DMS 273 (cell line): ENCODE results near the gene EWSR1.
"Not testable (repeated sequence)": the region's sequence is repeated elsewhere in the genome, so short reads cannot be mapped to it uniquely, and the experiment has no call there.

Experiments used
- DNase-seq: peaks from one replicate; lab custom pipeline; 2025; ENCODE audit not compliant: unreplicated experiment; lab: John Stamatoyannopoulos, UW

Gene EWSR1

DNA sequence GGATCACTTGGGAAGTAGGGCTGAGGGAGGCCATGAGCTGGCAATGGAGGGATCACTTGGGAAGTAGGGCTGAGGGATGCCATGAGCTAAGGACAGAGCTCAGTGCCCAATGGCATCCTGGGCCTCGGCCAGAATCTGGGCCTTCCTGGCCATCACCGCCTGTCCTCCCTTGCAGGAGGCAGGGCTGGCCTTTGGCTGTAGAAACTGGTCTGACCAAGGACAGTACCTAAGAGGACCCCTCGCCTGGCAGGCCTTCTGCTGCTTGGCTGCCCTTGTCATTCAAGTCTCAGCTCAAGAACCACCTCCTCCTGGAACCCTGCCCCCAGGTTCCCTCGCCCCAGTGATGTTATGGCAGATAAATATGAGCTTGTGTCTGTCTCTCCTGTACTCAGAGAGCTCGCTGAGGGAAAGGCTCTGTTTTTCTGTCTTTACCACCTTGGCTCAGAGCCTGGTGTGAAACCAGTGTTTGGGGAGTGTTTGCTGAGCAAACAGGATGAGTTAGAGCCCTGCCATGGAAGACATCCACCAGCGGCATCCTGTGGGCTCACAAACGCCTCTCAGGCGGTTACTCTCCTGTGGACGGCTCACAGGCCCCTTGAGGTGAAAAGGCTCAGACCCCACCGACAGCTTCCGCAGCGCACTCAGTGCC lies 66.8 kb downstream of the EWSR1 start:
- peak; percentile 8 for DNase-seq

DNA sequence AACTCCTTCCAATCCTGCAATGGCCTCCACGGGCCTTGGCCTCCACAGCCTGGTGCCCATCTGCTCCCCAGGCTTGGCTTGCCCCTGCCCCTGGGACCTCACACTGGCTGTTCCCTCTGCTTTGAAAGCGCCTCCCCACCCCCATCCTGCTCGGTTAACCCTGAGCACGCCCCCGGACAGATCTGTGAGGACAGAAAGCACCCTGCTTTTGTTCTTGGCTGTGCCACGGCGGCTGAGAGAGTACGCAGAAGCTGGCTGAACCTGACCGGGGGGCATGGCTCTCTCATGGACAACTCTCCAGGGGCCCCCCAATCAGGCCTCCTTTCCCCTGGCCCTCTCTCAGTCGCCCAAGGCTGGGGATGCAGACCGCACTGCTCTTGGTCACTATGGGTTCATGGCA lies 67.6 kb downstream of the EWSR1 start:
- DNase-seq = no peak

DNA sequence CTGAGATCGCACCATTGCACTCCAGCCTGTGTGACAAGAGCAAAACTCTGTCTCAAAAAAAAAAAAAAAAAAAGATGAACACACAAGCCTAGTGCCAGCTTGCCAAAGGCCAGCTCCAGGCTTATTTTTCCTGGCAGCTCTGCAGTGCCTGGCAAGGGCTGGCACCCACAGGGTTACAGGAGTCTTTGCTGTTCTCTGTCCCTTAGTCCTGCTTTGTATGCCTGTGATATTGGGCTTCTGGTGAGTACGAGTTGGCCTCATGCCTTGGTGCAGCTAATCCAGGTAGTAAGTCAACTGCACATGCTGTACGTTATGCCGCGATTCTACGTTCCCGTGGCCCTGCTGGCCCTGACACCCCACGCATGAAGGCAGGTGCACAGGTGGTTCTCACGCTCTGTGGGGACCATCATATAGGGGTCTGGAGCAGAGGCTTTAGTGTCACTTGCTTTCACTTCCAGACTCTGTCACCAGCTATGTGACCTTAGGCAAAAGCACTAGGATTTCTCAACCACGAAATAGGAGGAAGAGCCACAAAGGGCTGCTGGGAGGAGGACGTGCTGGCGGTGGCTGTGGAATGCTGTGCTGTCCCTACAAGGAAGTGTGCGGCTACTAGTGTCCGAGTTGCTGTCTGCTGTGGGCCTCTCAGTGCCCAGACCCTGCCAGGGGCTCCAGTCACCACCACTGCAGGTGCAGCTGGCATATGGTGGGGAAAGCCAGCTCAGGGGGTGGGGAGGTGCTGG lies 68.9 kb downstream of the EWSR1 start:
- DNase-seq = no peak

DNA sequence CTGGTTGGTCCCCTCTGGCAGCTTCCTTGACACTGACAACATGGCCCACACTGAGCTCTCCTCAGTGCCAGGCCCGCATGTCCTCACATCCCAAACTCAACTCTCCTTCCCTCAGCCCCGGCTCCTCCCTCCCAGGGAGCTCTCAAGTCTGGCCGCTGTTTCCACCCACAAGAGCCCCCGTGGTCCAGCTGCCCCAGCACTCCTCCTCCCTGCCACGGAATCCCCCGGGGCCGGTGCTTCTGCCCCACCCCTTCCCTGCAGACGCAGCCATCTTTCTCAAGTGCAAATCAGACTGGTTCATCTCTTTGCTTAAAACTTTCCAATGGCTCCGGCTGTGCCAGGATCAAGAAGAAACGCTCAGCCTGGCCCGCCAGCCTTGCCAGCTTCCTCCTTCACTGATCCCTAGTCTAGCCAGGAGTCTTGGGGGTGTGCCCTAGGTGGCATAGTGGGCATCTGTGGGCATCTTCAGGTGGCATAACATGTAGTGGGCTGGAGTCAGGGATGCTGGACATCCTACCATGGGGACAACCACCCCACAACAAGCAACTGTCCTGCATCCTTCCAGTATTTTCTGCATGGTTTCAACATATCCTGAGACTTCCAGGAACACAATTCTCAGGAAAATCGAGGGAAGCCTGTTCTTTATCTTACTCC lies 69.7 kb downstream of the EWSR1 start:
- DNase-seq = peak; percentile 16

DNA sequence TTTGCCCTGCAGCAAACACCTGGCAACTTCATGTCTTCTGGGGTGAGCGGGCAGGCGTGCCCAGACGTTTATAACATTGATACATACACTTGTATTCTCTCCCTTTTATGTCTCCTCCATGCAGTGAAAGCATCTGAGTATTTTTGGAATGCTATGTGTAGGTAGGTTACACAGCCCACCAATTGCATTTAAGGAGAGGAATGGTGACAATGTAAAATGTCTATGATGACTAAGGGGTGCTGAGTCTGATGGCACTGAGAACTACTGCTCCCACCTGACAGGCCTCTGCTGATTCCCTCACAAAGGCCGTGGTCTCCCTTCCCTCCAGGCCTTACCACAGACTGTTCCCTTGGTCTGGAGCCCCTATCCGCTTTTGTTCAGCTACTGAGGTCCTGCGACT lies 70.3 kb downstream of the EWSR1 start:
- no peak for DNase-seq

DNA sequence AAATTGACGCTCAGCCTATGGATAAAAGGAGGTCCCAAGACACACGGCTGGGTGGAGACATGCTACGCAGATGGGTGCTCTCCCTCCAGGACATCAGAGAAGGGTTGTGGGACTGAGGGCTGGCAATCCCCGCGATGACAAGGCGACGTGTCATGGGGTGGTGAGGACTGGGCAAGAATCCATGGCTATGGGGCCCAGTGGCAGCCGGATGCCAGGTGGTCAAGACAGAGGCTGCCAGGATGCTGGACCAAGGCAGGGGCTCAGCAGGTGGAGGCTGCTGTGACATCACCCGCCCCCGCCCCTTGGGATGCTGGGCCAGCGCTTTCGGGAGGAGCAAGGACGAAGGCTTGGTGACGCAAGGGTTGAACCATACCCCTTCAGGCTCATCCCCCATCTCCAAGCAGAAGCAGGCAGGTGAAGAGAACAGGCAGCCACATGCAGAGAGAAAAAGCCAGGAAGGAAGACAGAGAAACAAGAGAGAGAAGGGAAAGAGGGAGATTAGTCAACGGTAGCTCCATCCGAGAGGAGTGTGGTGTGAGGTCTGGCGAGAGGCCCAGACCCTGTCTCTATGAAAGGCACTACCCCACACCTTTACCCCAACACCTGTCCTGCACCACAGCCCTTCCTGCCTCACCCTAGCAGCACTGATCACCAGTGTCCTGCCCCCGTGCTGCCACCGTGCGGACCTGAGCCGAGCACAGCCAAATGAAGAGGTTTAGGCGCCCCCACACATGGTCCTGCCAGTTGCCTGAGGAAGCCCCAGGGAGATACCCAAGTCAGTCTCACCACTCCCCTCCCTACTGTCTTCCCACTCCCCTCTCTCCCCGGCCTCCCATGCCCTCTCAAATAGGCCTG lies 71.5 kb downstream of the EWSR1 start:
- no peak for DNase-seq

DNA sequence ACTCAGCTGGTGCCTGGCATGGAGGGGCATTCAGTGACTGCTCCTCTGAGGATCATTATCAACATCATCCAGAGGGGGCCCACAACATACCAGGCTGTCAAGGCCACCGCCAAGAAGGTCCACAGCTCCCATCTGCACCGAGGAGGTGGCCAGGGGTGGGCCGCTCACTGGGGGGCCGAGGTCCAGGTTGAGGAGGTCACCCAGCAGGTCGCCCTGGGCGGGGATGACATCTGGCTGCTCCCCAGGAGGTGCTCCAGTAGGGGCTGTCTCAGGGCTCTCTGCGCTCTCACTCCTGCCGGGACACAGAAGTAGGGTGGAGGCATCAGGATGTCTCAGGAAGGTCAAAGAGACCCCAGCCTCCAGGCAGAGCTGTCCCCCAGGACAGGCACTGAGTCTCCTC lies 72.5 kb downstream of the EWSR1 start:
- no peak for DNase-seq

DNA sequence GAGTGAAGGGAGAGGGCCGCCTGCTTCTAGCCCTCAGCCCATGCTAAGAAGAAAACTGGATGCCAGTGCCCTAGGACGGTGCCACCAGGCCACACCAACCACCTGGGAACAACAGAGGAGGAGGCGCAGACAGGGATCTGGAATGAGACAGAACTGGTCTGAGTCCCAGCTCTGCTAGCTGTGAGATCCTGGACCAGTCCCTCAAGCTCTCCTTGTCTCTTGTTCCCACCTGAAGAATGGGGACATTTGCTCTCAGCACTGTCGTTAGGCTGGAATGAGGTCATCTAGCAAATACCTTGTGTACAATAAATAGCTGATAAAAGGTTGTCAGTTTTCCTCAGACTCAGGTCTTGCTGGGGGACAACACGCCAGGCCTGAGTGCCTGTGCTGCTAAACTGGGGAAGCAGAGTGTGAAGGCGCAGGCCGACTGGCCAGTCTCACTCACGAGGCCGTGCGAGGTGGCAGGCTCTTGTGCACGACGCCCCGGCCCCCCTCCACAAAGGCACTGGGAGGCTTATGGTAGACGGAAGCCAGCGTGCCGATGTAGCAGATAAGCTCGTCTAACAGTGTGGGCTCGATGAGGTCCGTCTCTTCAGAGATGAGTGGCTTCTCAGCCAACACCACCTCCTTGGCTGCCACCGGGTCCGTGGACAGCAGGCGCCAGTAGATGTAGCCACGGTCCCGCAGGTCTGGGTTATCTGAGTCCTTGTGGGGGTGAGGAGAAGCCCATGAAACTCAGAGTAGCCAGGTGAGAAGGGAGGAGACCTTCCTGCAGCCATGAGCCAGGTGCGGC lies 73.2 kb downstream of the EWSR1 start:
- DNase-seq = no peak

DNA sequence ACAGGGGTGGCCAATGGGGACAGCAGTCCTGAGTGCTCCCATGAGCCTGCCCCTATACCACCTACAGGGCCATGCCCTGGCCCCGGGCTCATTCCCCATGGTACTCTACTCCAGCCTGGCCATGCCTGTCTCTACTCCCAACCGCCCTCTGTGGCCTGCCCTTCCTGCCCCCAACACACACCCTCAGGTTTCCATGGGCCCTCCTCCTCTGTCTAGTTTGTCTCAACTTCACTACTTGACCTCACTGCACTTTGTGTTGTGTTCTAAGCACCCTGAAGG lies 73.7 kb downstream of the EWSR1 start:
- DNase-seq = no peak

DNA sequence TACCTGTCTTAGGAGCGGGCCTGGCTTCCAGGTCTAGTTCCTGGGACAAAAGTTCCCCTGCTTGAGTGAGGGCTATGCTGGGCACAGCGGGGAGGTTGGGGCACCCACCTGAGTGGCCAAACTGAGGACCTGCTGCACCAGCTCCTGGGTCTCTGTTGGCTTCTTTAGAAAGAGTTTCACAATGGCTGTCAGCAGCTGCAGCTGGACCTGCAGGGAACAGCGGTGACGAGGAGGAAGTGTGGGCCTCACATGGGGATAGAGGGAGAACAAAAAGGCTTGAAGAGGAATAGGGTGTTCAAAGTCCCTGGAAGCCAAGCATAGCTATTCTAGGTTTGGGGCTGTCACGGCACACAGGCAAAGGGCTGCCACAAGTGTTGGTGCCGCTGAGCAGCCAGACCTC lies 74.1 kb downstream of the EWSR1 start:
- no peak for DNase-seq

DNA sequence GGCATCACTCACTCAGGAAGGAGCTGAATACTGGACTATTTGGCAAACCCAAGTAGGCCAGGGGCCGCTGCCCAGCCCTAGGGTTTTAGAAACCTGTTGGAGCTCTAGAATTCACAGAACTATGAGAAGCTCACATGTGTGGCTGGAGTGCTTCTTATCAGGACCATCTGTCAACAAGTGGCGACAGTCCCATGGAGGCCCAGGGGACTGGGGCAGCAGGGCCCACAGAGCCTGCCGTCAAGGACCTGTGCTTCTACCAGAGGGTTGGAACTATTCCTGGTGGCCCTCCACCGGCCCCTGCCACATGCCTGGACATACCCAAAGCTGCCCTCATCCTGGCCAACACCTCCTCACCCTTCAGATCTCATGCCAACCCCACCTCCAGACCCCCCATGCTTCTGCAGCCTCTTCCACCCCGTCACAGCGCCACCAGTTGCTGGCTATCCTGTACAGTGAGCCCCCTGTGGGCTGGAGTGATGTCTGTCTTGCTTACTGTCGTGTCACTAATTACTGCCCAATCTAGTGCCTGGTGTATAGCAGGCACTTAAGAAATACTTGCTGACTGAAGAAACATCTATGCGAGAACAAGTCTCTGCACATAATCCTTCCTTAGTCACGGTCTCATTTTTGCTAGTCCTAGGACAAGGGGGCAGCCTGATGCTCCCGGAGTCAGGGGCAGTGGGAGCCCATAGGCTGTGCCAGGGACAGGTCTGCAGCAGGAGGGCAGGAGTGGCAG lies 74.7 kb downstream of the EWSR1 start:
- DNase-seq = peak; percentile 74

DNA sequence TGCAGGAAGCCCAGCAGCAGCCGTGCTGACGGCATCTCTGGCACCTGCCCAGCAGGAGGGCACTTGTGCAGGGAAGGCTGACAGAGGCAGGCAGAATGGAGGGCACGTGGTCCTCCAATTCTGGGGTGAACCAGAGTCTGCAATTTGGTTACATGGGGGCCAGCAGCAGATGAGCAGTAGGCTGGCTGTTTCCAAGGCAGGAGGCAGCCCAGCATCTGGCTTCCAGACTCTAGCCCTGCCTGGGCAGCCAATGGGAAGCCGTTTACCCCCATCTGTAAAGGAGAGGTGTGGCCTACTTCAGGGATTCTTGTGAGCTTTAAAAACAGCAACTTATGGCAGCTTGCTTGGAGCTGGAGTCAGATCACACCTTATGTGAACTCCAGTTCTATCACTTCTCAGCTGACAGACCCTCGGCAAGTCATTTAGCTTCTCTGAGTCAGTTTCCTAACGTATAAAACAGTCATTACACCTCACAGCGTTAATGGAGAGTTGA lies 75.3 kb downstream of the EWSR1 start:
- peak; percentile 97 for DNase-seq

DNA sequence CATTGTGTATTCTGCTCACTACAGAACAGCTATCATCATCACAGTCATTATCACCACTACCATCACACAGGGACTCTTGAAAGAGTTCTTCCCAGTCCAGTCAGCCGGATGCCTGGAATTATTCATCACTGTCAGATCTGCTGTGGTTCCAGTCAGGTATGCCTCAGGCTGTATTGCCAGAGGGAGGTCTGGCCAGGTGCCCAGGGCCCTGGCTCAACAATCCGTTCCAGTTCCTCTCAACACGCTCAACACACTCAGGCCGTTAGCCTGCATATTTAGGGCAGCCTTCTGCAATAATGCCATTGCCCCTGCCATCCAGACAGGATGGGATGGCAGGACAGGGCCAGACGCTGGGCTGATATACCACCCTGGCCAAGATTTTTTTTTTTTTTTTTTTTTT lies 76.1 kb downstream of the EWSR1 start:
- DNase-seq = peak; percentile 93

DNA sequence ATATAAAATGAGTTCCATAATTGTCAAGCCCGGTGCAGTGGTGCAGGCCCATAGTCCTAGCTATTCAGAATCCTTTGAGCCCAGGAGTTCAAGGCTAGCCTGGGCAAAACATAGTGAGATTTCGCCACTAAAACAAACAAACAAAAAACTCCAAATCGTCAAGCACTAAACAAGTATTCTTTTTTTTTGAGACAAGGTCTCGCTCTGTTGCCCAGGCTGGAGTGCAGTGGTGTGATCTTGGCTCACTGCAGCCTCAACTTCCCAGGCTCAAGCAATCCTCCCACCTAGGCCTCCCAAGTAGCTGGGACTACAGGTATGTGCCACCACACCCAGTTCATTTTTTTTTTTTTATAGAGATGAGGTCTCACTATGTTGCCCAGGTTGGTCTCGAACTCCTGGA lies 76.8 kb downstream of the EWSR1 start:
- DNase-seq = not testable (repeated sequence)

DNA sequence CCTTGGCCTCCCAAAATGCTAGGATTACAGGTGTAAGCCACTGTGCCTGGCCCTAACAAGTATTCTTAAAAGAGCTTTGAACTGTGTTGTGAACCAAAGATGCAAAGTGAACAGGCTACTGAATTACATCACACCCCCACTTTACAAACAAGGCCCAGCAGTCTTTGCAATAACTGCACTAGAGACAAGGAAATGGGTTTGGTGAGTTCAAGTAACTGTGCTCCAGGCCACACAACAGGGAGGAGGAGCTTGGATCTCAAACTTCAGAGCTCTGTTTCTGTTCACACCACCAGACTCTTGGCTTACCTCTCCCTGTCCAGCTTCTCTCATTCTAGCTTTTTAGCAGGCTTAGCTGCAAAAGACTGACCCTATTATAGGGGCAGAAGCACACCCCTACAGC lies 77.9 kb downstream of the EWSR1 start:
- peak; percentile 54 for DNase-seq

DNA sequence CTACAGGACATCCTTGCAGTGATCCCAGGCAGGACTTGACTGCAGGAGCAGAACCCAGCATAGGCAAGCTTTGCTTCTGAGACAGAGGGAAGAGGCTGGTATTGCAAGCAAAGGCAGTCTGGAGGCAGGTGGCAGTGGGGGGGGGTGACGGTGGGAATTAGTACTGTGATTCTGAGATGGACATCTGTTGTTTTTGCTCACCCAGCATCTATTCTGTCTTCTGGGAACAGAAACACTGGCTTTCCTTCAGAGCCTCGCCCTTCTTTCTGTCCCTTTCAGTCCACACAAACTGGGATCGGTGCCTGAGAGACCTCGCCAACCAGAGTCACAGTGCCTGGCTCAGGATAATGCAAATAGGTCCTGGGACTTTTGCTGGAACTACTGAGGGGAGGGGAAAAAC lies 78.6 kb downstream of the EWSR1 start:
- peak; percentile 92 for DNase-seq

DNA sequence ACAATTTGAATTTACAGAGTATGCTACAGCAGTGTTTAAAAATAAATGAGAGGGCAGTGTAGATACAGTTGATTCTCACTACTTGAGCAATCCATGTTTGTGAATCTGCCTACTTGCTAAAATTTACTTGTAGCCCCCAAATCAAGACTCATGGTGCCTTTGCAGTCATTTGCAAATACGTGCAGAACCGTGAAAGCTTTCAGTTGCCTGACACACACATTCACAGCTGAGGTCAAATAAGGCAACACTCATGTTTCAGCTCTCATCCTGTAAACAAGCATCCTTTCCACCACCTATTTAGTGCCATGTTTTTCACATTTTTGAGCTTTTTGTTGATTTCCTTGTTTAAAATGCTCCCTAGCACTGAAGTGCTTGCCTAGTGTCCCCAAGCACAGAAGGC lies 80.0 kb downstream of the EWSR1 start:
- peak; percentile 10 for DNase-seq

DNA sequence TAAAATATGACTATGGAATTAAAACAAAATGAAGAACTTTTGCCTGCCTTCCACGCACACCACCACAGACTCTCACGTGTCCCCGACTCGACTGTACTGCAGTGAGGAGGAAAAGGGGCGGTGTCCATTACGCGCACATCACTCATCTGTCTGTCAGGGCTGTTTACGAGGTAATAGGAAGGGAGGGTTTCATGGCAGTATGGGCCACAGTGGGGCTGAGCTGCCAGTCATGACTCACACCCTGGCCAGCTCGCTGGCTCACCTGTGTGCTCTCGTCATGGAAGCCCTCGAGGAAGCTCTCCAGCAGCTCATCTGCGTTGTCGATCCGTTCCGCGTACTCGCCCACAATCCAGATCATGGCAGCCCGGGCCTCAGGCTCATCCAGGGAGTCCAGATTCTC lies 80.9 kb downstream of the EWSR1 start:
- DNase-seq = no peak
